ENCODE data around the gene NLRP10.

Gene NLRP10

DNA sequence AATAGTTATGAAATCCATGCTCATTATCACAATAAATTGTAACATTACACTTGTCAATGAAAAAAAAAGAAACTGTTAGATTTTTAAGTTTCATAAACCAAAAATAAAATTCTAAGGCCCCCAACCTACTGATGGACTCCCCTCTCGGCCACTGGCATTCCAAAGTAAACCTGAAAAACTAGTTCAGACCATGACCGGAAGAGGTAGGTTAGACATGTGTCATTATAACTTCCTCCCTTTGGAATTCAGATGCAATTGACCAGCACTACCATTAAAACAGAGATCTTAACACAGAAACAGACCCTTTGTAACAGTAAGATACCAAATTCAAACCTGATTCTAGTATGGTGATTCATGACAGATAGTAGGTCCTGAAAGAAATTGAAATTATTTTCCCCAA, 47.1 kb downstream of the NLRP10 start:
- TF ChIP-seq, protein P1, sequence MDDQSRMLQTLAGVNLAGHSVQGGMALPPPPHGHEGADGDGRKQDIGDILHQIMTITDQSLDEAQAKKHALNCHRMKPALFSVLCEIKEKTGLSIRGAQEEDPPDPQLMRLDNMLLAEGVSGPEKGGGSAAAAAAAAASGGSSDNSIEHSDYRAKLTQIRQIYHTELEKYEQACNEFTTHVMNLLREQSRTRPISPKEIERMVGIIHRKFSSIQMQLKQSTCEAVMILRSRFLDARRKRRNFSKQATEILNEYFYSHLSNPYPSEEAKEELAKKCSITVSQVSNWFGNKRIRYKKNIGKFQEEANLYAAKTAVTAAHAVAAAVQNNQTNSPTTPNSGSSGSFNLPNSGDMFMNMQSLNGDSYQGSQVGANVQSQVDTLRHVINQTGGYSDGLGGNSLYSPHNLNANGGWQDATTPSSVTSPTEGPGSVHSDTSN (CRISPR knock-in tag; IDR thresholded peaks at IDR 0.05): no peak
- TF ChIP-seq, protein P2, sequence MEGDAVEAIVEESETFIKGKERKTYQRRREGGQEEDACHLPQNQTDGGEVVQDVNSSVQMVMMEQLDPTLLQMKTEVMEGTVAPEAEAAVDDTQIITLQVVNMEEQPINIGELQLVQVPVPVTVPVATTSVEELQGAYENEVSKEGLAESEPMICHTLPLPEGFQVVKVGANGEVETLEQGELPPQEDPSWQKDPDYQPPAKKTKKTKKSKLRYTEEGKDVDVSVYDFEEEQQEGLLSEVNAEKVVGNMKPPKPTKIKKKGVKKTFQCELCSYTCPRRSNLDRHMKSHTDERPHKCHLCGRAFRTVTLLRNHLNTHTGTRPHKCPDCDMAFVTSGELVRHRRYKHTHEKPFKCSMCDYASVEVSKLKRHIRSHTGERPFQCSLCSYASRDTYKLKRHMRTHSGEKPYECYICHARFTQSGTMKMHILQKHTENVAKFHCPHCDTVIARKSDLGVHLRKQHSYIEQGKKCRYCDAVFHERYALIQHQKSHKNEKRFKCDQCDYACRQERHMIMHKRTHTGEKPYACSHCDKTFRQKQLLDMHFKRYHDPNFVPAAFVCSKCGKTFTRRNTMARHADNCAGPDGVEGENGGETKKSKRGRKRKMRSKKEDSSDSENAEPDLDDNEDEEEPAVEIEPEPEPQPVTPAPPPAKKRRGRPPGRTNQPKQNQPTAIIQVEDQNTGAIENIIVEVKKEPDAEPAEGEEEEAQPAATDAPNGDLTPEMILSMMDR (tag by site-specific recombination; IDR thresholded peaks at IDR 0.05): no peak
- TF ChIP-seq ZNF202 (tag by site-specific recombination; IDR thresholded peaks at IDR 0.05; ENCODE audit: borderline replicate concordance) (no peak), ZNF23 (tag by site-specific recombination; IDR thresholded peaks at IDR 0.05; ENCODE audit: borderline replicate concordance) (no peak), ZBTB7A (tag by site-specific recombination; IDR thresholded peaks at IDR 0.05; ENCODE audit: low read depth) (no peak), ZNF214 (tag by site-specific recombination; IDR thresholded peaks at IDR 0.05; ENCODE audit: borderline replicate concordance) (no peak), ZNF792 (tag by site-specific recombination; IDR thresholded peaks at IDR 0.05) (no peak), ZNF133 (tag by site-specific recombination; IDR thresholded peaks at IDR 0.05) (no peak), ZNF292 (tag by site-specific recombination; IDR thresholded peaks at IDR 0.05; ENCODE audit: borderline replicate concordance, low read depth) (no peak), ZNF112 (tag by site-specific recombination; IDR thresholded peaks at IDR 0.05) (no peak), ZNF146 (tag by site-specific recombination; IDR thresholded peaks at IDR 0.05) (no peak)
- TF ChIP-seq, protein P3, sequence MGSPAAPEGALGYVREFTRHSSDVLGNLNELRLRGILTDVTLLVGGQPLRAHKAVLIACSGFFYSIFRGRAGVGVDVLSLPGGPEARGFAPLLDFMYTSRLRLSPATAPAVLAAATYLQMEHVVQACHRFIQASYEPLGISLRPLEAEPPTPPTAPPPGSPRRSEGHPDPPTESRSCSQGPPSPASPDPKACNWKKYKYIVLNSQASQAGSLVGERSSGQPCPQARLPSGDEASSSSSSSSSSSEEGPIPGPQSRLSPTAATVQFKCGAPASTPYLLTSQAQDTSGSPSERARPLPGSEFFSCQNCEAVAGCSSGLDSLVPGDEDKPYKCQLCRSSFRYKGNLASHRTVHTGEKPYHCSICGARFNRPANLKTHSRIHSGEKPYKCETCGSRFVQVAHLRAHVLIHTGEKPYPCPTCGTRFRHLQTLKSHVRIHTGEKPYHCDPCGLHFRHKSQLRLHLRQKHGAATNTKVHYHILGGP (tag by site-specific recombination; IDR thresholded peaks at IDR 0.05): no peak
- TF ChIP-seq, protein P4, sequence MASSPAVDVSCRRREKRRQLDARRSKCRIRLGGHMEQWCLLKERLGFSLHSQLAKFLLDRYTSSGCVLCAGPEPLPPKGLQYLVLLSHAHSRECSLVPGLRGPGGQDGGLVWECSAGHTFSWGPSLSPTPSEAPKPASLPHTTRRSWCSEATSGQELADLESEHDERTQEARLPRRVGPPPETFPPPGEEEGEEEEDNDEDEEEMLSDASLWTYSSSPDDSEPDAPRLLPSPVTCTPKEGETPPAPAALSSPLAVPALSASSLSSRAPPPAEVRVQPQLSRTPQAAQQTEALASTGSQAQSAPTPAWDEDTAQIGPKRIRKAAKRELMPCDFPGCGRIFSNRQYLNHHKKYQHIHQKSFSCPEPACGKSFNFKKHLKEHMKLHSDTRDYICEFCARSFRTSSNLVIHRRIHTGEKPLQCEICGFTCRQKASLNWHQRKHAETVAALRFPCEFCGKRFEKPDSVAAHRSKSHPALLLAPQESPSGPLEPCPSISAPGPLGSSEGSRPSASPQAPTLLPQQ (tag by site-specific recombination; IDR thresholded peaks at IDR 0.05): no peak
- TF ChIP-seq, protein P5, sequence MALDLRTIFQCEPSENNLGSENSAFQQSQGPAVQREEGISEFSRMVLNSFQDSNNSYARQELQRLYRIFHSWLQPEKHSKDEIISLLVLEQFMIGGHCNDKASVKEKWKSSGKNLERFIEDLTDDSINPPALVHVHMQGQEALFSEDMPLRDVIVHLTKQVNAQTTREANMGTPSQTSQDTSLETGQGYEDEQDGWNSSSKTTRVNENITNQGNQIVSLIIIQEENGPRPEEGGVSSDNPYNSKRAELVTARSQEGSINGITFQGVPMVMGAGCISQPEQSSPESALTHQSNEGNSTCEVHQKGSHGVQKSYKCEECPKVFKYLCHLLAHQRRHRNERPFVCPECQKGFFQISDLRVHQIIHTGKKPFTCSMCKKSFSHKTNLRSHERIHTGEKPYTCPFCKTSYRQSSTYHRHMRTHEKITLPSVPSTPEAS (tag by site-specific recombination; IDR thresholded peaks at IDR 0.05): no peak
- TF ChIP-seq, protein P6, sequence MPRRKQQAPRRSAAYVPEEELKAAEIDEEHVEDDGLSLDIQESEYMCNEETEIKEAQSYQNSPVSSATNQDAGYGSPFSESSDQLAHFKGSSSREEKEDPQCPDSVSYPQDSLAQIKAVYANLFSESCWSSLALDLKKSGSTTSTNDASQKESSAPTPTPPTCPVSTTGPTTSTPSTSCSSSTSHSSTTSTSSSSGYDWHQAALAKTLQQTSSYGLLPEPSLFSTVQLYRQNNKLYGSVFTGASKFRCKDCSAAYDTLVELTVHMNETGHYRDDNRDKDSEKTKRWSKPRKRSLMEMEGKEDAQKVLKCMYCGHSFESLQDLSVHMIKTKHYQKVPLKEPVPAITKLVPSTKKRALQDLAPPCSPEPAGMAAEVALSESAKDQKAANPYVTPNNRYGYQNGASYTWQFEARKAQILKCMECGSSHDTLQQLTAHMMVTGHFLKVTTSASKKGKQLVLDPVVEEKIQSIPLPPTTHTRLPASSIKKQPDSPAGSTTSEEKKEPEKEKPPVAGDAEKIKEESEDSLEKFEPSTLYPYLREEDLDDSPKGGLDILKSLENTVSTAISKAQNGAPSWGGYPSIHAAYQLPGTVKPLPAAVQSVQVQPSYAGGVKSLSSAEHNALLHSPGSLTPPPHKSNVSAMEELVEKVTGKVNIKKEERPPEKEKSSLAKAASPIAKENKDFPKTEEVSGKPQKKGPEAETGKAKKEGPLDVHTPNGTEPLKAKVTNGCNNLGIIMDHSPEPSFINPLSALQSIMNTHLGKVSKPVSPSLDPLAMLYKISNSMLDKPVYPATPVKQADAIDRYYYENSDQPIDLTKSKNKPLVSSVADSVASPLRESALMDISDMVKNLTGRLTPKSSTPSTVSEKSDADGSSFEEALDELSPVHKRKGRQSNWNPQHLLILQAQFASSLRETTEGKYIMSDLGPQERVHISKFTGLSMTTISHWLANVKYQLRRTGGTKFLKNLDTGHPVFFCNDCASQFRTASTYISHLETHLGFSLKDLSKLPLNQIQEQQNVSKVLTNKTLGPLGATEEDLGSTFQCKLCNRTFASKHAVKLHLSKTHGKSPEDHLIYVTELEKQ (tag by site-specific recombination; IDR thresholded peaks at IDR 0.05; ENCODE audit: borderline replicate concordance): no peak
- H3K9me3 ChIP-seq (ENCODE audit: control insufficient read depth, insufficient read depth, low read depth, low read length): no peaks in the 10 kb centered on the region
- H3K36me3 ChIP-seq (ENCODE audit: control insufficient read depth in 2 of 2, insufficient read depth in 1 of 2, low read length in 2 of 2): no peaks in the 10 kb centered on the region
- H3K27ac ChIP-seq (ENCODE audit: extremely low read depth, low read depth, low read length): no peak overlapping the region
- H3K4me1 ChIP-seq (ENCODE audit: control insufficient read depth, insufficient read depth, low read length): no peaks in the 10 kb centered on the region
- no peak overlapping the region for H3K4me3 ChIP-seq (ENCODE audit: low read depth, low read length)
- ChIA-PET POLR2A (no interaction called here), CTCF (no interaction called here)

Measured in HEK293 (cell line).